WTC11 (cell line): ENCODE results near the gene PUSL1. TPM values are rescaled to one million over a fixed set of nuclear protein-coding genes. Genes with fewer than 3 reads are reported as not detected.

Source experiments
- CREM ChIP-seq: sonication (generic); formaldehyde crosslinking; IDR thresholded peaks from 2 replicates; pipeline ENCODE4 v1.8.1; 2022; ENCODE audit warnings: mild to moderate bottlenecking, missing genetic modification reagents, moderate library complexity
- E2F5 ChIP-seq: sonication (generic); formaldehyde crosslinking; IDR thresholded peaks from 2 replicates; pipeline ENCODE4 v1.8.1; 2022; ENCODE audit warnings: mild to moderate bottlenecking, moderate library complexity, missing genetic modification reagents
- ETV6 ChIP-seq: sonication (generic); formaldehyde crosslinking; IDR thresholded peaks from 2 replicates; pipeline ENCODE4 v1.8.1; 2022; ENCODE audit warnings: mild to moderate bottlenecking, missing genetic modification reagents
- GRHL2 ChIP-seq: fragments of 250-450 bp; sonication (Bioruptor Pico); IDR thresholded peaks from 2 replicates; pipeline ENCODE4 v1.8.0; 2022; ENCODE audit warnings: mild to moderate bottlenecking, moderate library complexity; ENCODE audit not compliant: insufficient replicate concordance, severe bottlenecking
- NFE2L1 ChIP-seq: sonication (generic); formaldehyde crosslinking; IDR thresholded peaks from 2 replicates; pipeline ENCODE4 v1.8.1; 2023; ENCODE audit warnings: missing genetic modification reagents
- NFYB ChIP-seq: sonication (generic); formaldehyde crosslinking; conservative IDR thresholded peaks from 2 replicates; pipeline ENCODE4 v1.8.0; 2022; ENCODE audit warnings: low read depth, missing genetic modification reagents
- NR1H2 ChIP-seq: sonication (generic); formaldehyde crosslinking; IDR thresholded peaks from 2 replicates; pipeline ENCODE4 v1.9.0; 2021; ENCODE audit warnings: mild to moderate bottlenecking, moderate library complexity, missing genetic modification reagents
- NR2C2 ChIP-seq: sonication (generic); formaldehyde crosslinking; IDR thresholded peaks from 2 replicates; pipeline ENCODE4 v1.8.0; 2022; ENCODE audit warnings: mild to moderate bottlenecking, missing genetic modification reagents
- PREB ChIP-seq: sonication (generic); formaldehyde crosslinking; IDR thresholded peaks from 2 replicates; pipeline ENCODE4 v1.8.1; 2022; ENCODE audit warnings: mild to moderate bottlenecking, missing genetic modification reagents, moderate library complexity, borderline replicate concordance
- SOX15 ChIP-seq: fragments of 250-450 bp; sonication (Bioruptor Pico); IDR thresholded peaks from 2 replicates; pipeline ENCODE4 v1.9.0; 2021; ENCODE audit warnings: mild to moderate bottlenecking
- SP1 ChIP-seq: sonication (generic); formaldehyde crosslinking; conservative IDR thresholded peaks from 2 replicates; pipeline ENCODE4 v1.8.1; 2022; ENCODE audit warnings: missing genetic modification reagents
- TCF7 ChIP-seq: sonication (generic); formaldehyde crosslinking; IDR thresholded peaks from 2 replicates; pipeline ENCODE4 v1.8.0; 2022; ENCODE audit warnings: mild to moderate bottlenecking, low read depth, missing genetic modification reagents, moderate library complexity
- TP53 ChIP-seq: sonication (generic); formaldehyde crosslinking; IDR thresholded peaks from 2 replicates; pipeline ENCODE4 v1.8.1; 2023; ENCODE audit warnings: mild to moderate bottlenecking, missing genetic modification reagents
- USF2 ChIP-seq: sonication (generic); formaldehyde crosslinking; IDR thresholded peaks from 2 replicates; pipeline ENCODE4 v1.8.1; 2023; ENCODE audit warnings: mild to moderate bottlenecking, missing genetic modification reagents, moderate library complexity
- ZNF219 ChIP-seq: sonication (generic); formaldehyde crosslinking; IDR thresholded peaks from 2 replicates; pipeline ENCODE4 v1.8.0; 2023; ENCODE audit warnings: missing genetic modification reagents, mild to moderate bottlenecking, borderline replicate concordance
- ZNF232 ChIP-seq: sonication (generic); formaldehyde crosslinking; IDR thresholded peaks from 2 replicates; pipeline ENCODE4 v1.8.0; 2022; ENCODE audit warnings: mild to moderate bottlenecking, missing genetic modification reagents
- ZNF263 ChIP-seq: sonication (generic); formaldehyde crosslinking; IDR thresholded peaks from 2 replicates; pipeline ENCODE4 v1.8.1; 2022; ENCODE audit warnings: low read depth, mild to moderate bottlenecking, moderate library complexity, missing genetic modification reagents
- ZNF396 ChIP-seq: fragments of 250-450 bp; sonication (Bioruptor Pico); IDR thresholded peaks from 2 replicates; pipeline ENCODE4 v1.8.0; 2021; ENCODE audit warnings: mild to moderate bottlenecking, moderate library complexity, borderline replicate concordance
- ZNF423 ChIP-seq: fragments of 250-450 bp; sonication (Bioruptor Pico); IDR thresholded peaks from 2 replicates; pipeline ENCODE4 v2.1.2; 2022; ENCODE audit warnings: mild to moderate bottlenecking, moderate library complexity
- ZNF425 ChIP-seq: fragments of 250-450 bp; sonication (Bioruptor Pico); conservative IDR thresholded peaks from 2 replicates; pipeline ENCODE4 v1.9.0; 2021; ENCODE audit warnings: mild to moderate bottlenecking
- total RNA-seq: library from RNA; stranded (reverse); gene quantifications from 3 replicates; pipeline ENCODE4 v1.2.3, GENCODE V29; 2021
- TF ChIP-seq, protein P1 (sequence below): fragments of 250-450 bp; sonication (Bioruptor Pico); IDR thresholded peaks from 2 replicates; pipeline ENCODE4 v1.9.0; 2021; ENCODE audit warnings: mild to moderate bottlenecking
- TF ChIP-seq, protein P2 (sequence below): sonication (generic); formaldehyde crosslinking; IDR thresholded peaks from 2 replicates; pipeline ENCODE4 v1.8.0; 2022; ENCODE audit warnings: mild to moderate bottlenecking, missing genetic modification reagents
- TF ChIP-seq, protein P3 (sequence below): sonication (generic); formaldehyde crosslinking; IDR thresholded peaks from 2 replicates; pipeline ENCODE4 v1.8.0; 2023; ENCODE audit warnings: missing genetic modification reagents
- TF ChIP-seq, protein P4 (sequence below): sonication (generic); formaldehyde crosslinking; IDR thresholded peaks from 2 replicates; pipeline ENCODE4 v1.8.1; 2023; ENCODE audit warnings: mild to moderate bottlenecking, missing genetic modification reagents
- TF ChIP-seq, protein P5 (sequence below): fragments of 250-450 bp; sonication (Bioruptor Pico); IDR thresholded peaks from 2 replicates; pipeline ENCODE4 v1.9.0; 2021; ENCODE audit warnings: mild to moderate bottlenecking
- TF ChIP-seq, protein P6 (sequence below): fragments of 250-450 bp; sonication (Bioruptor Pico); IDR thresholded peaks from 2 replicates; pipeline ENCODE4 v2.1.2; 2022; ENCODE audit warnings: mild to moderate bottlenecking, moderate library complexity

Gene PUSL1
- total RNA-seq, 1 experiment from 2014 or later = 51.5 TPM

DNA sequence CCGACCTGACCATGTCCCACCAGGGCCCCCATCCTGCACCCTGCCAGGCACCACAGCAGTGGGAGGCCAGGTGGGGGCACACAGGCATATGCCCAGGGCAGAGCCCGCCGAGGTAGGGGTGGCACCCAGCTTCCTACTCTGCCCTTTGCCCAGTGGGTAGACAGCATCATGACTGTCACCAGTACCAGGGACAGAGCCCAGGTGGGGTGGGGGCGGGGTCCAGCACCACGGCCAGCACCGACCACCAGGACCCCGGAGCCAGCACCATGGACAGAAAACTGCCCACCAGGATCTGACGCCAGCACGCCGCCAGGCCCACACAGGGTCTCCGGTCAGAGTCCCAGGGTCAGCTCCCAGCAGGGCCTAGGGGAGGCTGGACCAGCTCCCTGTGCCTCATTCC, 26.4 kb downstream of the PUSL1 start (continued):
- TF ChIP-seq, protein P1, sequence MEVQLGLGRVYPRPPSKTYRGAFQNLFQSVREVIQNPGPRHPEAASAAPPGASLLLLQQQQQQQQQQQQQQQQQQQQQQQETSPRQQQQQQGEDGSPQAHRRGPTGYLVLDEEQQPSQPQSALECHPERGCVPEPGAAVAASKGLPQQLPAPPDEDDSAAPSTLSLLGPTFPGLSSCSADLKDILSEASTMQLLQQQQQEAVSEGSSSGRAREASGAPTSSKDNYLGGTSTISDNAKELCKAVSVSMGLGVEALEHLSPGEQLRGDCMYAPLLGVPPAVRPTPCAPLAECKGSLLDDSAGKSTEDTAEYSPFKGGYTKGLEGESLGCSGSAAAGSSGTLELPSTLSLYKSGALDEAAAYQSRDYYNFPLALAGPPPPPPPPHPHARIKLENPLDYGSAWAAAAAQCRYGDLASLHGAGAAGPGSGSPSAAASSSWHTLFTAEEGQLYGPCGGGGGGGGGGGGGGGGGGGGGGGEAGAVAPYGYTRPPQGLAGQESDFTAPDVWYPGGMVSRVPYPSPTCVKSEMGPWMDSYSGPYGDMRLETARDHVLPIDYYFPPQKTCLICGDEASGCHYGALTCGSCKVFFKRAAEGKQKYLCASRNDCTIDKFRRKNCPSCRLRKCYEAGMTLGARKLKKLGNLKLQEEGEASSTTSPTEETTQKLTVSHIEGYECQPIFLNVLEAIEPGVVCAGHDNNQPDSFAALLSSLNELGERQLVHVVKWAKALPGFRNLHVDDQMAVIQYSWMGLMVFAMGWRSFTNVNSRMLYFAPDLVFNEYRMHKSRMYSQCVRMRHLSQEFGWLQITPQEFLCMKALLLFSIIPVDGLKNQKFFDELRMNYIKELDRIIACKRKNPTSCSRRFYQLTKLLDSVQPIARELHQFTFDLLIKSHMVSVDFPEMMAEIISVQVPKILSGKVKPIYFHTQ (CRISPR knock-in tag) = peak; percentile 48; the same call in 1 of the 2 replicates
- TF ChIP-seq ZNF396 (peak; percentile 94; the same call in 1 of the 2 replicates), USF2 (CRISPR knock-in tag) (peak; percentile 73), ZNF425 (CRISPR knock-in tag) (peak; percentile 72; the same call in 1 of the 2 replicates), CREM (CRISPR knock-in tag) (peak; percentile 98), ZNF232 (CRISPR knock-in tag) (peak; percentile 100), PREB (CRISPR knock-in tag) (peak; percentile 99), TP53 (CRISPR knock-in tag) (peak; percentile 100), ETV6 (CRISPR knock-in tag) (peak; percentile 99), E2F5 (CRISPR knock-in tag) (peak; percentile 99), TCF7 (CRISPR knock-in tag) (peak; percentile 100), NFE2L1 (CRISPR knock-in tag) (peak; percentile 99), ZNF263 (peak; percentile 93), SP1 (peak; percentile 88), NR2C2 (CRISPR knock-in tag) (peak; percentile 95), SOX15 (no peak), ZNF423 (CRISPR knock-in tag) (peak; percentile 48; the same call in 1 of the 2 replicates), ZNF219 (CRISPR knock-in tag) (peak; percentile 100), NR1H2 (CRISPR knock-in tag) (peak; percentile 100), NFYB (CRISPR knock-in tag) (peak; percentile 87), GRHL2 (CRISPR knock-in tag) (no peak)
- TF ChIP-seq, protein P2, sequence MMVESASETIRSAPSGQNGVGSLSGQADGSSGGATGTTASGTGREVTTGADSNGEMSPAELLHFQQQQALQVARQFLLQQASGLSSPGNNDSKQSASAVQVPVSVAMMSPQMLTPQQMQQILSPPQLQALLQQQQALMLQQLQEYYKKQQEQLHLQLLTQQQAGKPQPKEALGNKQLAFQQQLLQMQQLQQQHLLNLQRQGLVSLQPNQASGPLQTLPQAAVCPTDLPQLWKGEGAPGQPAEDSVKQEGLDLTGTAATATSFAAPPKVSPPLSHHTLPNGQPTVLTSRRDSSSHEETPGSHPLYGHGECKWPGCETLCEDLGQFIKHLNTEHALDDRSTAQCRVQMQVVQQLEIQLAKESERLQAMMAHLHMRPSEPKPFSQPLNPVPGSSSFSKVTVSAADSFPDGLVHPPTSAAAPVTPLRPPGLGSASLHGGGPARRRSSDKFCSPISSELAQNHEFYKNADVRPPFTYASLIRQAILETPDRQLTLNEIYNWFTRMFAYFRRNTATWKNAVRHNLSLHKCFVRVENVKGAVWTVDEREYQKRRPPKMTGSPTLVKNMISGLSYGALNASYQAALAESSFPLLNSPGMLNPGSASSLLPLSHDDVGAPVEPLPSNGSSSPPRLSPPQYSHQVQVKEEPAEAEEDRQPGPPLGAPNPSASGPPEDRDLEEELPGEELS = peak; percentile 100
- TF ChIP-seq, protein P3, sequence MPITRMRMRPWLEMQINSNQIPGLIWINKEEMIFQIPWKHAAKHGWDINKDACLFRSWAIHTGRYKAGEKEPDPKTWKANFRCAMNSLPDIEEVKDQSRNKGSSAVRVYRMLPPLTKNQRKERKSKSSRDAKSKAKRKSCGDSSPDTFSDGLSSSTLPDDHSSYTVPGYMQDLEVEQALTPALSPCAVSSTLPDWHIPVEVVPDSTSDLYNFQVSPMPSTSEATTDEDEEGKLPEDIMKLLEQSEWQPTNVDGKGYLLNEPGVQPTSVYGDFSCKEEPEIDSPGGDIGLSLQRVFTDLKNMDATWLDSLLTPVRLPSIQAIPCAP (CRISPR knock-in tag) = peak; percentile 100
- TF ChIP-seq, protein P4, sequence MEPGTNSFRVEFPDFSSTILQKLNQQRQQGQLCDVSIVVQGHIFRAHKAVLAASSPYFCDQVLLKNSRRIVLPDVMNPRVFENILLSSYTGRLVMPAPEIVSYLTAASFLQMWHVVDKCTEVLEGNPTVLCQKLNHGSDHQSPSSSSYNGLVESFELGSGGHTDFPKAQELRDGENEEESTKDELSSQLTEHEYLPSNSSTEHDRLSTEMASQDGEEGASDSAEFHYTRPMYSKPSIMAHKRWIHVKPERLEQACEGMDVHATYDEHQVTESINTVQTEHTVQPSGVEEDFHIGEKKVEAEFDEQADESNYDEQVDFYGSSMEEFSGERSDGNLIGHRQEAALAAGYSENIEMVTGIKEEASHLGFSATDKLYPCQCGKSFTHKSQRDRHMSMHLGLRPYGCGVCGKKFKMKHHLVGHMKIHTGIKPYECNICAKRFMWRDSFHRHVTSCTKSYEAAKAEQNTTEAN (CRISPR knock-in tag) = peak; percentile 99
- TF ChIP-seq, protein P5, sequence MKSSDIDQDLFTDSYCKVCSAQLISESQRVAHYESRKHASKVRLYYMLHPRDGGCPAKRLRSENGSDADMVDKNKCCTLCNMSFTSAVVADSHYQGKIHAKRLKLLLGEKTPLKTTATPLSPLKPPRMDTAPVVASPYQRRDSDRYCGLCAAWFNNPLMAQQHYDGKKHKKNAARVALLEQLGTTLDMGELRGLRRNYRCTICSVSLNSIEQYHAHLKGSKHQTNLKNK (CRISPR knock-in tag) = no peak
- TF ChIP-seq, protein P6, sequence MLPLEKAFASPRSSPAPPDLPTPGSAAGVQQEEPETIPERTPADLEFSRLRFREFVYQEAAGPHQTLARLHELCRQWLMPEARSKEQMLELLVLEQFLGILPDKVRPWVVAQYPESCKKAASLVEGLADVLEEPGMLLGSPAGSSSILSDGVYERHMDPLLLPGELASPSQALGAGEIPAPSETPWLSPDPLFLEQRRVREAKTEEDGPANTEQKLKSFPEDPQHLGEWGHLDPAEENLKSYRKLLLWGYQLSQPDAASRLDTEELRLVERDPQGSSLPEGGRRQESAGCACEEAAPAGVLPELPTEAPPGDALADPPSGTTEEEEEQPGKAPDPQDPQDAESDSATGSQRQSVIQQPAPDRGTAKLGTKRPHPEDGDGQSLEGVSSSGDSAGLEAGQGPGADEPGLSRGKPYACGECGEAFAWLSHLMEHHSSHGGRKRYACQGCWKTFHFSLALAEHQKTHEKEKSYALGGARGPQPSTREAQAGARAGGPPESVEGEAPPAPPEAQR (CRISPR knock-in tag) = peak; percentile 97
